Small intestine (tissue), 7 donors: Measurements from ENCODE around the gene DCBLD2. TPM values are rescaled to one million over a fixed set of nuclear protein-coding genes. Genes with fewer than 3 reads are reported as not detected.

ENCODE experiments used
- DNase-seq, 2 donors: peaks; one replicate each; pipeline versions ENCODE4 v3.0.0 to v3.0.0-alpha.2; 2013
- FAIRE-seq: peaks from 2 replicates; lab custom pipeline; 2012; peaks lifted over from hg19 to GRCh38; lab: Jason Lieb, UNC
- H3K27ac ChIP-seq, 3 donors: one replicate each; pipeline ENCODE4 v1.5.1; 2013; ENCODE audit warnings: low read length in 2 of 3, mild to moderate bottlenecking in 2 of 3, control low read depth in 1 of 3, inconsistent platforms in 1 of 3, low read depth in 1 of 3, moderate library complexity in 1 of 3
- H3K27me3 ChIP-seq, 3 donors: one replicate each; pipeline ENCODE4 v1.6.1; 2013; ENCODE audit warnings: low read length in 3 of 3, inconsistent platforms in 1 of 3; ENCODE audit not compliant: control insufficient read depth in 3 of 3, insufficient read depth in 3 of 3
- H3K36me3 ChIP-seq, 3 donors: one replicate each; pipeline ENCODE4 v1.6.1; 2013; ENCODE audit warnings: low read length in 3 of 3, inconsistent platforms in 1 of 3, low read depth in 1 of 3, mild to moderate bottlenecking in 1 of 3, moderate library complexity in 1 of 3; ENCODE audit not compliant: control insufficient read depth in 3 of 3, insufficient read depth in 2 of 3
- H3K4me1 ChIP-seq, 3 donors: one replicate each; pipeline ENCODE4 v1.6.1; 2013; ENCODE audit warnings: low read length in 2 of 3, inconsistent platforms in 1 of 3, low read depth in 1 of 3, mild to moderate bottlenecking in 1 of 3, moderate library complexity in 1 of 3; ENCODE audit not compliant: control insufficient read depth in 3 of 3, insufficient read depth in 2 of 3
- H3K4me3 ChIP-seq, 3 donors: one replicate each; pipeline ENCODE4 v1.5.1; 2013; ENCODE audit warnings: low read length in 3 of 3, control low read depth in 1 of 3, inconsistent platforms in 1 of 3, low read depth in 1 of 3, mild to moderate bottlenecking in 1 of 3, moderate library complexity in 1 of 3
- H3K9me3 ChIP-seq, 2 donors: one replicate each; pipeline ENCODE4 v1.6.1; 2013; ENCODE audit warnings: low read depth in 1 of 2, low read length in 1 of 2; ENCODE audit not compliant: control insufficient read depth in 2 of 2, insufficient read depth in 1 of 2
- WGBS, 3 donors: extraction: QIAGEN DNeasy Blood & Tissue Kit; methylation state at CpG; one replicate each; pipeline ENCODE4 v1.1.7; 2013; 5-methylcytosine and 5-hydroxymethylcytosine counted together
- polyA plus RNA-seq, 4 donors: library from polyadenylated mRNA; stranded (reverse) in 3 of 4; unstranded in 1 of 4; fragments of 200-250 nt in 3 of 4; fragments of 120-200 nt in 1 of 4; gene quantifications; one replicate each; pipeline versions ENCODE4 v1.2.1 to v1.2.3, GENCODE V29; 2013
- donor health status: healthy with polysubstance abuse.
- donor health status: control.
- donor health status: control.
- donor health status: Bipolar disorder and iron deficiency.
- donor health status: healthy.

DCBLD2 gene
- polyA plus RNA-seq, 4 donors: 0.22 to 10.0 (median 2.0) TPM

- Histone ChIP-seq H3K4me3 (no peak overlapping the region), H3K9me3 (no peaks in the 10 kb centered on the region), H3K27me3 (no peaks in the 10 kb centered on the region), H3K27ac (no peak overlapping the region), H3K36me3 (no peaks in the 10 kb centered on the region), H3K4me1 (peaks cover 0 to 30% (median 0%) of the 10 kb centered on the region in 3 donors)
- WGBS, 3 donors: 87 to 89% (median 87%) methylated on average over 4 of the region's 4 CpGs
- FAIRE-seq: no peak
- DNase-seq: no peak
Observed at GRCh38 chr3:98779541-98780335, 121.8 kb downstream of the DCBLD2 start.

- 23 to 41% (median 26%) methylated on average over 5 of the region's 5 CpGs for WGBS, 3 donors
- Histone ChIP-seq H3K27me3 (no peaks in the 10 kb centered on the region), H3K9me3 (no peaks in the 10 kb centered on the region), H3K36me3 (no peaks in the 10 kb centered on the region), H3K27ac (peak overlapping the region in 1 of 3 donors; percentile 44), H3K4me1 (peaks cover 0 to 30% (median 0%) of the 10 kb centered on the region in 3 donors), H3K4me3 (no peak overlapping the region)
- FAIRE-seq (no peak), DNase-seq (peak; percentile 11 to 80)
Observed at GRCh38 chr3:98778852-98779413, 122.6 kb downstream of the DCBLD2 start.

- Histone ChIP-seq H3K4me1 (peaks cover 0 to 30% (median 0%) of the 10 kb centered on the region in 3 donors), H3K27ac (peak overlapping the region in 1 of 3 donors; percentile 26), H3K36me3 (no peaks in the 10 kb centered on the region), H3K9me3 (no peaks in the 10 kb centered on the region), H3K4me3 (no peak overlapping the region), H3K27me3 (no peaks in the 10 kb centered on the region)
- FAIRE-seq (no peak), DNase-seq (no peak)
- WGBS, 3 donors: 58 to 77% (median 77%) methylated on average over 5 of the region's 5 CpGs
Observed at GRCh38 chr3:98778383-98778782, 123.1 kb downstream of the DCBLD2 start.

GRCh38 chr3:98777801-98778220 is 123.7 kb downstream of the DCBLD2 start:
- Histone ChIP-seq H3K4me1 (peaks cover 0 to 30% (median 0%) of the 10 kb centered on the region in 3 donors), H3K36me3 (no peaks in the 10 kb centered on the region), H3K27me3 (no peaks in the 10 kb centered on the region), H3K4me3 (no peak overlapping the region), H3K9me3 (no peaks in the 10 kb centered on the region), H3K27ac (no peak overlapping the region)
- FAIRE-seq (no peak), DNase-seq (peak in 1 of 2 donors; percentile 18)

- Histone ChIP-seq H3K36me3 (no peaks in the 10 kb centered on the region), H3K4me3 (no peak overlapping the region), H3K27me3 (no peaks in the 10 kb centered on the region), H3K9me3 (no peaks in the 10 kb centered on the region), H3K4me1 (peaks cover 0 to 30% (median 0%) of the 10 kb centered on the region in 3 donors), H3K27ac (no peak overlapping the region)
- FAIRE-seq: no peak
- 51 to 79% (median 71%) methylated on average over 2 of the region's 2 CpGs for WGBS, 3 donors
- peak in 1 of 2 donors; percentile 8 for DNase-seq
Observed at GRCh38 chr3:98777286-98777685, 124.2 kb downstream of the DCBLD2 start.

GRCh38 chr3:98776140-98776493 is 125.4 kb downstream of the DCBLD2 start:
- no peak overlapping the region for H3K27ac ChIP-seq
- no peaks in the 10 kb centered on the region for H3K9me3 ChIP-seq
- H3K27me3 ChIP-seq: no peaks in the 10 kb centered on the region

GRCh38 chr3:98775459-98776139 is 125.9 kb downstream of the DCBLD2 start:
- DNase-seq (peak in 1 of 2 donors; percentile 27), FAIRE-seq (no peak)
- Histone ChIP-seq H3K4me1 (peaks cover 0 to 30% (median 0%) of the 10 kb centered on the region in 3 donors), H3K27ac (no peak overlapping the region), H3K27me3 (no peaks in the 10 kb centered on the region), H3K36me3 (no peaks in the 10 kb centered on the region), H3K9me3 (no peaks in the 10 kb centered on the region), H3K4me3 (no peak overlapping the region)
- WGBS, 3 donors: 34 to 63% (median 52%) methylated on average over 3 of the region's 3 CpGs

More at GRCh38 chr3:98776140-98776493, 125.4 kb downstream of the DCBLD2 start:
- peaks cover 0 to 30% (median 0%) of the 10 kb centered on the region in 3 donors for H3K4me1 ChIP-seq
- no peaks in the 10 kb centered on the region for H3K36me3 ChIP-seq
- FAIRE-seq (no peak), DNase-seq (no peak)
- no peak overlapping the region for H3K4me3 ChIP-seq

GRCh38 chr3:98772022-98772421 is 129.5 kb downstream of the DCBLD2 start:
- 84 to 89% (median 87%) methylated on average over 2 of the region's 2 CpGs for WGBS, 3 donors
- Histone ChIP-seq H3K27ac (no peak overlapping the region), H3K27me3 (no peaks in the 10 kb centered on the region), H3K4me3 (no peak overlapping the region), H3K9me3 (no peaks in the 10 kb centered on the region), H3K4me1 (peaks cover 0 to 8% (median 0%) of the 10 kb centered on the region in 3 donors), H3K36me3 (no peaks in the 10 kb centered on the region)
- FAIRE-seq (no peak), DNase-seq (no peak)
